NCI-H460 (cell line): ENCODE data around the gene CADM1. TPM values are rescaled to one million over a fixed set of nuclear protein-coding genes. Genes with fewer than 3 reads are reported as not detected.

Experiments
- DNase-seq: peaks from one replicate; pipeline ENCODE4 v3.0.0-alpha.2; 2016; ENCODE audit warnings: low read depth; ENCODE audit errors: extremely low read depth
- polyA plus RNA-seq: library from polyadenylated mRNA; depleted of rRNA; stranded (reverse); fragments of >200 nt; gene quantifications from 2 replicates; pipeline ENCODE4 v1.2.3, GENCODE V29; 2014; cell fraction: nucleus; rRNA removed
- total RNA-seq: library from RNA; depleted of rRNA; stranded (reverse); fragments of >200 nt; shearing (Covaris generic); gene quantifications from 2 replicates; pipeline ENCODE4 v1.2.3, GENCODE V29; 2014; rRNA removed

CADM1 gene
- 0.35 and 1.7 TPM in 2 replicates for total RNA-seq
- 0.49 and 1.4 TPM in 2 replicates for polyA plus RNA-seq

GRCh38 chr11:115504276-115505158 is at the start of gene CADM1:
TSS of gene CADM1 (minus strand) at chr11:115504415.
- peak; percentile 69 for DNase-seq

GRCh38 chr11:115552773-115553438 is 48.7 kb upstream of the CADM1 start:
- DNase-seq, result no peak

- no peak for DNase-seq
Measured at GRCh38 chr11:115552151-115552772, 48.0 kb upstream of the CADM1 start.

DNA sequence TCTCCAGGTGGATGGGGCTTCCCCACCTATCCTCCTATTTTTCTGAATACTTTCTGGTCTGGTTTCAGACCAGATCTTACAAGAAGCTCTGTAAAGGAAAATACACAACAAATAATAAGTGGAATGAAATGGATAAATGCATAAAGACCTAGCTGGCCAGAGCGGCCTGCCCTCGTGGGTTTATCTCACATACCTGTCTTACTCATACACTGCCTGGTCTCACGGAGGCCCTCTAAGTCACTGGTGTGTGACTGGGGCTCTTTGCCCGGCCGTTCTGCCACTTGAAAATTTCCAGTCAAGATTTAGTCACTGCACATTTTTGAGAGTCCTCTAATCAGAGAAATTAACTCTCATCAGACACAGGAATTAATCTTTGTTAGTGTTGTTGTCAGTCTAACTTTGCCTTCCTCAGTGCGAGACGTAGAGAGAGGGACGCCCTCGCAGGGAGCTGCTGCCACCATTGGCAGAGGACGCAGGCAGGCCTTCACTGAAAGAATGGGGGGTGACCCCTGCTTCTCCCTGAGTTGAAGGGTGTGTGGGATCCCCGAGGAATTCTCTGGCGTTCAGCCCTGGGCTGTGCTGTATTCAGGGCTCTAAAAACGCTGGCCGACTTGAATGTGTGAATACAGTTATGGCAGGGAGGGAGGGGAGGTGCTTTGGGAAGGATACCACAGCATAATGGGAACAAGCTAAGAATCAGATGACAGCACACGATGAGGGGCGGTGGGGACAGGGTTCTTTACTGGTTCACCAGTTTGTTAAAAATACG is 46.3 kb upstream of the CADM1 start:
- no peak for DNase-seq

- no peak for DNase-seq
Measured at GRCh38 chr11:115548878-115549528, 44.8 kb upstream of the CADM1 start.

DNA sequence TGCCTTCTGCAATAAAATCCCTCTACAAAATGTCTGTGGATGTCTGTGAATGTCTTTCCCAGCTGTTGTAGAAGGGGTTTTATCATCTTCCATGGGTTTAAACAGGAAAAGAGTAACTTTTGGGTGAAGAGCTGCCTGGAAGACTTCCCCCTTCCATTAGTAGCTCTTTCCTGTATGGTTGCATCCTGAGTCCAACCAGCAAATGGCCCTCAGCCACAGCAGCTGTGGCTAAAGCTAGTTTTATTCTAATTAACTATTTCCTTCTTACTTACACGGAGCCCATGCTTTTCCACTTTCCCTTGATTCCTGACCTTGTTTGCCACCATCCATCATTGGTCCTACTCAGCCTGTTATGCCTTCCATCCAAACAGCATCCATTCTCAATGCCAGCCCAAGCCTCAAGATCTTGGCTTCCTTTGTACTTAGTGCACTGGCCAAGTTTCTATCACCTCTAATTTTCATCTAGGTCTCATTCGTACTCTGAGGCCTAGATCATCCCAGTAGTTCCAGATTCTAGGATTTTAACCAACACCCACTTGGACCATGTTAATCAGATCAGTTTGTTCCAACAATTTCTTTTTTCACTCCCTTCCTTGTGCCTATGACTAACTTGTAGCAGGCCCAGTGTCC is 41.5 kb upstream of the CADM1 start:
- DNase-seq, result no peak

- DNase-seq, result no peak
Measured at GRCh38 chr11:115544422-115544948, 40.3 kb upstream of the CADM1 start.

DNA sequence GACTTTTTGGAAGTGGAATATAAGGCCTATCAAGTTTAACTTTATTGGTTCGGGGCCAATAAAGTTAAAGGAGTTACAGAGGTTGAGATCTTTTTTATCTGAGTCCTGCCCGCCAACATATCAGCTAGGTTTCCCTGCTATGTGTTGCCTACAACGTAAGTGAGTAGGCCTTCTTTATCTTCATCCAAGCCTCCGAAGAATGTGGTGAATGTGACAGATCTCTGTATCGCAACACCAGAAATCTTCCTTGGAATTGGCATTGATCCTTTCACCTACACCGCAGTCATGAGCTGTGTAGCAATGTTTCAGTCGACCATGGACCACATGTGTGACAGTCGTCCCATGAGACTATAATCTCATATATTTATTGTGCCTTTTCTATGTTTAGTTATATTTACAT is 37.3 kb upstream of the CADM1 start:
- DNase-seq, result no peak

DNA sequence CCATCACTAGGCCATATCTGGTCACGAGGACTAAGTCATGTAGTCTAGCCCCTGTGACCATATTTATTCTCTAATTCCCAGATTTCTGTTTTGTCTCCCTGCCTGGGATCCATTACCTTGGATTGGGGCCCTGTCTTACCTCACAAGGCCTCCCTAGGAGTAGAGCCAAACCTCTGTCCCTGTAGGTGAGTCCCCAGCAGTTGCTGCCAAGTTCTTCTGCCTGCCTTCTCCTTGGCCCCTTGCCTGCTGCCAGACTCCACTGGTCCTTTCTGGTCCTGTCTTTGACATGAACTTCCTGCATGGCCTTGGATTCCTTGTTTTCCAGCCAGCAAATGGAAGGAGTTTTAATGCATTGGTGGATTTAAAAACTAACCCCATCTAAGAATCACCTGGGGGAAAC is 35.6 kb upstream of the CADM1 start:
- DNase-seq, result no peak

GRCh38 chr11:115535781-115536180 is 31.6 kb upstream of the CADM1 start:
- DNase-seq, result no peak

DNA sequence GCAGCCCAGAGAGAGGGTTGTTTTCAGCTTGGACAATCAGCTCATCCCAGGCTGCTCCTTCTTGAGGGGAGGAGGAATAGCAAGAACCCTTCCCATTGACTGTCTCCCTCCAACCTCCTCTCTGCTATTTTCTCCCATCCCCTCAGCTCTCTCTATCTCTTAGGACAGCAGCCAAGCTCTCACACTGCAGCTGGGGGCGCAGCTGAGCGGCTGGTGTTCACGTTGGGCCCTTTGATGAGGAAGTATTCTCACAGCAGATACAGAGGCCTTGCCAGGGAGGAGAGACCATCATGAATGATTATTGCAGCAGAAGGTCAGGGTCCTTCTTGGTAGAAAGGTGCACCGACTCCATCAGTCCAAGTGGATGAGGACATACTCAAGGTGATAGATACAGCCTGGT is 26.5 kb upstream of the CADM1 start:
- DNase-seq, result no peak

GRCh38 chr11:115528225-115528624 is 24.0 kb upstream of the CADM1 start:
- DNase-seq, result no peak

- no peak for DNase-seq
Measured at GRCh38 chr11:115527534-115528125, 23.4 kb upstream of the CADM1 start.

- DNase-seq, result no peak
Measured at GRCh38 chr11:115525531-115526006, 21.4 kb upstream of the CADM1 start.

- no peak for DNase-seq
Measured at GRCh38 chr11:115524572-115524971, 20.4 kb upstream of the CADM1 start.

DNA sequence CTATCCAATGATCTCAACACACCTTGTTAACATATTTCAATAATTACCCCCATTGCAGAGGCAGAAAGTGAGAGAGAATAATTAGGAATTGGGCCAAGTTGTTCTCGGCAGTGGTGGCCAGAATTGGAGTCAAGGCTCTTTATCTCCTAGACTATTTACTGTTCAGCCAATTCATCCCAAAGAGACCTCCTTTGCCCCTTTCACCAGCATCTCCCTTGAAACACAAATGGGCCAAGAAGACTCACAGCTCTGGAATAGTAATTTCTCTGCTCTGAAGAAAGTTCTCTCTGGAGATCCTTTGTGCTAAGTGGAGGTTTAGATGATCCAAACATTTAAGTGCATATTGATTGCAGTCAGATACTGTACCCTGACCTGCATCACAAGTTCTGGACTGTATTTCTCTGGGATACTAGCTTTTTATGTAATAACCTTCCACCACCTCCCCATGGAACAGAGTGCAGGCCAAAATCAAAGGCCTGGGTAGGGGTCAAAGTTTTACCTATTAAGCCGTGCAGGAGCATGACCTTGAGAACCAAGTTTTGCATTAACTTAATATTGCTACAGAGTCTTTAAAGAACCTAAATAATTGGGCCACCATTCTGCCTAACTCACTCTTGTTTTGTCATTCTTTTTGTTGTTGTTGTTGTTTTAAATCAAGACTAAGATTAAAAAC is 19.6 kb upstream of the CADM1 start:
- DNase-seq, result no peak

DNA sequence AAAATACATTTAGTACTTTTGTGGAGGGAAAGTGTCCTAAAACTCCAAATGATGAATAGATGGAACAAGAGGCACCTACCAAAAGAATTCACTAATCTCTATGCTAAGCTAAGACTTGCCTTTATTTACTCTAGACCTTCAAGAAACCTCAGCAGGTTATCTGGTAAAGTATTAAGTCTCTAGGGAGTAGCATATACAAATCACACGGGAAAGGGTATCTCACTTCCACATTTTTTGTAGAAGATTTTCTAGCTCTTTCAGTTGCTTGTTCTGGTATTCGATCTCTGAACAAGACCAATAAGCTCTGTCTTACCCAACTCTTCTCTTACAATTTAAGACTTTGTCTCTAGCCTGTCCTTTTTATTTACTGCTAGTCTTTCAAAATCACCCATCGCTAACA is 18.1 kb upstream of the CADM1 start:
- no peak for DNase-seq

- no peak for DNase-seq
Measured at GRCh38 chr11:115521825-115522224, 17.6 kb upstream of the CADM1 start.
